GM12878 (cell line): Measurements from ENCODE around the gene ELP1.

Experiments
- ATF7 ChIP-seq: fragments of 450-650 bp; IDR thresholded peaks from 2 replicates; pipeline ENCODE4 v1.6.1; 2016; ENCODE audit warnings: low read depth, mild to moderate bottlenecking
- BRCA1 ChIP-seq: IDR thresholded peaks from 2 replicates; pipeline ENCODE4 v1.6.1; 2011; ENCODE audit warnings: low read depth, low read length, improper control_type of control experiment
- CHD2 ChIP-seq: IDR thresholded peaks from 2 replicates; pipeline ENCODE4 v1.6.1; 2011; ENCODE audit warnings: low read depth, low read length, improper control_type of control experiment, borderline replicate concordance
- CREB1 ChIP-seq: IDR thresholded peaks from 2 replicates; pipeline ENCODE4 v1.6.1; 2012; ENCODE audit warnings: low read depth, mild to moderate bottlenecking, inconsistent platforms
- POLR2AphosphoS5 ChIP-seq: IDR thresholded peaks from 2 replicates; pipeline ENCODE4 v1.6.1; 2011; ENCODE audit warnings: mild to moderate bottlenecking, low read length, inconsistent platforms
- SUZ12 ChIP-seq: fragments of 200-600 bp; sonication (generic); IDR thresholded peaks from one replicate; pipeline ENCODE4 v1.6.1; 2018; ENCODE audit warnings: antibody characterized with exemption, mild to moderate bottlenecking; ENCODE audit not compliant: unreplicated experiment
- ZSCAN29 ChIP-seq: fragments of 450-650 bp; IDR thresholded peaks from 2 replicates; pipeline ENCODE4 v1.6.1; 2017; ENCODE audit warnings: mild to moderate bottlenecking, moderate library complexity
- TF ChIP-seq, protein P1 (sequence below): IDR thresholded peaks from 2 replicates; pipeline ENCODE4 v1.6.1; 2012; ENCODE audit warnings: low read length, inconsistent platforms
- TF ChIP-seq, protein P2 (sequence below), 3 experiments: IDR thresholded peaks in 2 of 3; conservative IDR thresholded peaks in 1 of 3; 2 replicates each; pipeline ENCODE4 v1.5.1; 2011; ENCODE audit warnings: low read depth in 3 of 3, low read length in 3 of 3, mild to moderate bottlenecking in 3 of 3, control low read depth in 2 of 3, moderate library complexity in 2 of 3, inconsistent platforms in 1 of 3, mixed read lengths in 1 of 3; ENCODE audit not compliant: control insufficient read depth in 2 of 3, insufficient read depth in 1 of 3; ENCODE audit errors: extremely low read depth in 1 of 3
- TF ChIP-seq, protein P3 (sequence below): IDR thresholded peaks from 2 replicates; pipeline ENCODE4 v1.6.1; 2011; ENCODE audit warnings: borderline replicate concordance, low read depth, mild to moderate bottlenecking, moderate library complexity, low read length; ENCODE audit not compliant: insufficient read depth, poor library complexity, severe bottlenecking

DNA sequence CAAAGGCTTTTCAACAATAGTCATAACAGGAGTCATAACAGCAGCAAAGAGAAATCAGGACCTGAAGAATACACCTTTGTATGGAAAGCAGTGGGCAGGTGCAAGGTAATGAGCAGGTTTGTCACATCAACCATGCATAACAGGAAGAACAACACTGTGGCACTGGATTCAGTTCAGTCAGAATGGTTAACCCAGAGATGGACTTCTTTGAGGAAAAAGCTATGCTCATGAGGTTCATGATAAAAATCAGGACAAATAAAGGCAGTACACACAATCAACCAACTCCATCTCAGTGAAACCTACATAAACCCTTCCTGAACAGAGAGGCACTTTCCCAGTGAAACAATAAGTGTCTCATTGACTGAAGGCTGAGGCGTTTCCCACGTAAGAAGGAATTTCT, 27.2 kb upstream of the ELP1 start:
- TF ChIP-seq CHD2 (no peak), ATF7 (no peak), CREB1 (no peak), POLR2AphosphoS5 (no peak), ZSCAN29 (no peak), SUZ12 (no peak), BRCA1 (no peak)
- TF ChIP-seq, protein P1, sequence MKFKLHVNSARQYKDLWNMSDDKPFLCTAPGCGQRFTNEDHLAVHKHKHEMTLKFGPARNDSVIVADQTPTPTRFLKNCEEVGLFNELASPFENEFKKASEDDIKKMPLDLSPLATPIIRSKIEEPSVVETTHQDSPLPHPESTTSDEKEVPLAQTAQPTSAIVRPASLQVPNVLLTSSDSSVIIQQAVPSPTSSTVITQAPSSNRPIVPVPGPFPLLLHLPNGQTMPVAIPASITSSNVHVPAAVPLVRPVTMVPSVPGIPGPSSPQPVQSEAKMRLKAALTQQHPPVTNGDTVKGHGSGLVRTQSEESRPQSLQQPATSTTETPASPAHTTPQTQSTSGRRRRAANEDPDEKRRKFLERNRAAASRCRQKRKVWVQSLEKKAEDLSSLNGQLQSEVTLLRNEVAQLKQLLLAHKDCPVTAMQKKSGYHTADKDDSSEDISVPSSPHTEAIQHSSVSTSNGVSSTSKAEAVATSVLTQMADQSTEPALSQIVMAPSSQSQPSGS: no peak
- TF ChIP-seq, protein P2, sequence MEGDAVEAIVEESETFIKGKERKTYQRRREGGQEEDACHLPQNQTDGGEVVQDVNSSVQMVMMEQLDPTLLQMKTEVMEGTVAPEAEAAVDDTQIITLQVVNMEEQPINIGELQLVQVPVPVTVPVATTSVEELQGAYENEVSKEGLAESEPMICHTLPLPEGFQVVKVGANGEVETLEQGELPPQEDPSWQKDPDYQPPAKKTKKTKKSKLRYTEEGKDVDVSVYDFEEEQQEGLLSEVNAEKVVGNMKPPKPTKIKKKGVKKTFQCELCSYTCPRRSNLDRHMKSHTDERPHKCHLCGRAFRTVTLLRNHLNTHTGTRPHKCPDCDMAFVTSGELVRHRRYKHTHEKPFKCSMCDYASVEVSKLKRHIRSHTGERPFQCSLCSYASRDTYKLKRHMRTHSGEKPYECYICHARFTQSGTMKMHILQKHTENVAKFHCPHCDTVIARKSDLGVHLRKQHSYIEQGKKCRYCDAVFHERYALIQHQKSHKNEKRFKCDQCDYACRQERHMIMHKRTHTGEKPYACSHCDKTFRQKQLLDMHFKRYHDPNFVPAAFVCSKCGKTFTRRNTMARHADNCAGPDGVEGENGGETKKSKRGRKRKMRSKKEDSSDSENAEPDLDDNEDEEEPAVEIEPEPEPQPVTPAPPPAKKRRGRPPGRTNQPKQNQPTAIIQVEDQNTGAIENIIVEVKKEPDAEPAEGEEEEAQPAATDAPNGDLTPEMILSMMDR (IDR thresholded peaks at IDR 0.05 in 2 of 3, conservative IDR thresholded peaks at IDR 0.05 in 1 of 3; ENCODE audit: control insufficient read depth in 2 of 3, extremely low read depth in 1 of 3, insufficient read depth in 1 of 3, low read depth in 3 of 3, low read length in 3 of 3): no peak
- TF ChIP-seq, protein P3, sequence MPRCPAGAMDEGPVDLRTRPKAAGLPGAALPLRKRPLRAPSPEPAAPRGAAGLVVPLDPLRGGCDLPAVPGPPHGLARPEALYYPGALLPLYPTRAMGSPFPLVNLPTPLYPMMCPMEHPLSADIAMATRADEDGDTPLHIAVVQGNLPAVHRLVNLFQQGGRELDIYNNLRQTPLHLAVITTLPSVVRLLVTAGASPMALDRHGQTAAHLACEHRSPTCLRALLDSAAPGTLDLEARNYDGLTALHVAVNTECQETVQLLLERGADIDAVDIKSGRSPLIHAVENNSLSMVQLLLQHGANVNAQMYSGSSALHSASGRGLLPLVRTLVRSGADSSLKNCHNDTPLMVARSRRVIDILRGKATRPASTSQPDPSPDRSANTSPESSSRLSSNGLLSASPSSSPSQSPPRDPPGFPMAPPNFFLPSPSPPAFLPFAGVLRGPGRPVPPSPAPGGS: no peak
